ENCODE measurements around the gene ROPN1.
"Not testable (repeated sequence)": the region's sequence is repeated elsewhere in the genome, so short reads cannot be mapped to it uniquely, and the experiment has no call there.

DNA sequence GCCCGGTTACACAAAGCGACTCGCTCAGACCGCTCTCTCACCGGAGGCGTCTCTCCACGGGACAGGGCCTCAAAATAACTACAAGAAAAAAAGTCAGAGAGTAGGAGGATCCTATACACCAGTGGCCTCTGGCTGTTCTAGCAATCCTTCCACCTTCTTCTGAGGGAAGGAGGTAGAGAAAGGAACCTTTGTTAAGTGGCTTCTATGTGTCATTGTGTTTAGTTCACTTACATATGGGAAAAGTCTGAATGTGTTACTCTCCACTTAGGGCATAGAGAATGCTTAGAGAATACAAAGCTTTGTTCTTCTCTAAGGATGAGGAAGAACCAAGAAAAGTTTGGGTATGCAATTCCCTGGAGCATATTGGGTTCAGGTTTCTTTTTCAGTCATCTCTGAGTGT lies 15.0 kb downstream of the ROPN1 start:
- TF ChIP-seq, protein P1, sequence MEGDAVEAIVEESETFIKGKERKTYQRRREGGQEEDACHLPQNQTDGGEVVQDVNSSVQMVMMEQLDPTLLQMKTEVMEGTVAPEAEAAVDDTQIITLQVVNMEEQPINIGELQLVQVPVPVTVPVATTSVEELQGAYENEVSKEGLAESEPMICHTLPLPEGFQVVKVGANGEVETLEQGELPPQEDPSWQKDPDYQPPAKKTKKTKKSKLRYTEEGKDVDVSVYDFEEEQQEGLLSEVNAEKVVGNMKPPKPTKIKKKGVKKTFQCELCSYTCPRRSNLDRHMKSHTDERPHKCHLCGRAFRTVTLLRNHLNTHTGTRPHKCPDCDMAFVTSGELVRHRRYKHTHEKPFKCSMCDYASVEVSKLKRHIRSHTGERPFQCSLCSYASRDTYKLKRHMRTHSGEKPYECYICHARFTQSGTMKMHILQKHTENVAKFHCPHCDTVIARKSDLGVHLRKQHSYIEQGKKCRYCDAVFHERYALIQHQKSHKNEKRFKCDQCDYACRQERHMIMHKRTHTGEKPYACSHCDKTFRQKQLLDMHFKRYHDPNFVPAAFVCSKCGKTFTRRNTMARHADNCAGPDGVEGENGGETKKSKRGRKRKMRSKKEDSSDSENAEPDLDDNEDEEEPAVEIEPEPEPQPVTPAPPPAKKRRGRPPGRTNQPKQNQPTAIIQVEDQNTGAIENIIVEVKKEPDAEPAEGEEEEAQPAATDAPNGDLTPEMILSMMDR (IDR thresholded peaks at IDR 0.05), result not testable (repeated sequence)
- not testable (repeated sequence) for TF ChIP-seq POLR2A (IDR thresholded peaks at IDR 0.05)

All from right lobe of liver (tissue), 4 donors.